Vagina (tissue), 2 donors: ENCODE results near the gene PHOX2B.

Source experiments
- POLR2A ChIP-seq, 2 donors: fragments of 450-650 bp; IDR thresholded peaks; one replicate each; pipeline ENCODE4 v1.6.1; 2017; ENCODE audit warnings: antibody characterized with exemption in 2 of 2, mild to moderate bottlenecking in 2 of 2, moderate library complexity in 2 of 2
- POLR2AphosphoS5 ChIP-seq, 2 donors: sonication (generic); formaldehyde crosslinking; IDR thresholded peaks; one replicate each; pipeline ENCODE4 v1.9.0; 2017; ENCODE audit warnings: antibody characterized with exemption in 2 of 2, mild to moderate bottlenecking in 2 of 2, low read depth in 1 of 2; ENCODE audit not compliant: insufficient read depth in 1 of 2
- TF ChIP-seq, protein P1 (sequence below), 3 experiments: fragments of 450-650 bp in 2 of 3; fragments of 200-600 bp in 1 of 3; sonication (generic) in 1 of 3; IDR thresholded peaks; one replicate each; pipeline ENCODE4 v1.5.1; 2017 to 2019; ENCODE audit warnings: antibody characterized with exemption in 3 of 3, mild to moderate bottlenecking in 2 of 3, moderate library complexity in 2 of 3

- TF ChIP-seq POLR2A (IDR thresholded peaks at IDR 0.05) (no peak), POLR2AphosphoS5 (IDR thresholded peaks at IDR 0.05; ENCODE audit: insufficient read depth in 1 of 2, low read depth in 1 of 2) (no peak)
- TF ChIP-seq, protein P1, sequence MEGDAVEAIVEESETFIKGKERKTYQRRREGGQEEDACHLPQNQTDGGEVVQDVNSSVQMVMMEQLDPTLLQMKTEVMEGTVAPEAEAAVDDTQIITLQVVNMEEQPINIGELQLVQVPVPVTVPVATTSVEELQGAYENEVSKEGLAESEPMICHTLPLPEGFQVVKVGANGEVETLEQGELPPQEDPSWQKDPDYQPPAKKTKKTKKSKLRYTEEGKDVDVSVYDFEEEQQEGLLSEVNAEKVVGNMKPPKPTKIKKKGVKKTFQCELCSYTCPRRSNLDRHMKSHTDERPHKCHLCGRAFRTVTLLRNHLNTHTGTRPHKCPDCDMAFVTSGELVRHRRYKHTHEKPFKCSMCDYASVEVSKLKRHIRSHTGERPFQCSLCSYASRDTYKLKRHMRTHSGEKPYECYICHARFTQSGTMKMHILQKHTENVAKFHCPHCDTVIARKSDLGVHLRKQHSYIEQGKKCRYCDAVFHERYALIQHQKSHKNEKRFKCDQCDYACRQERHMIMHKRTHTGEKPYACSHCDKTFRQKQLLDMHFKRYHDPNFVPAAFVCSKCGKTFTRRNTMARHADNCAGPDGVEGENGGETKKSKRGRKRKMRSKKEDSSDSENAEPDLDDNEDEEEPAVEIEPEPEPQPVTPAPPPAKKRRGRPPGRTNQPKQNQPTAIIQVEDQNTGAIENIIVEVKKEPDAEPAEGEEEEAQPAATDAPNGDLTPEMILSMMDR (IDR thresholded peaks at IDR 0.05): no peak
These were observed 15.2 kb upstream of the PHOX2B start for GRCh38 chr4:41763729-41764128.
